Astrocyte of the cerebellum (primary cell): ENCODE measurements around the gene GPBP1.
"Not testable (repeated sequence)": the region's sequence is repeated elsewhere in the genome, so short reads cannot be mapped to it uniquely, and the experiment has no call there.

ENCODE experiments used
- DNase-seq: peaks from one replicate; pipeline ENCODE4 v3.0.0-alpha.2; 2011; ENCODE audit warnings: low read depth
- H3K4me3 ChIP-seq: 2 replicates; pipeline ENCODE4 v1.5.1; 2011; ENCODE audit warnings: mild to moderate bottlenecking, low read depth, low read length, moderate library complexity
- in situ Hi-C: cut with HindIII; loops from 2 replicates; pipeline ENCODE4 v1.10.0; 2017; ENCODE audit warnings: low sequenced_read_pairs
- TF ChIP-seq, protein P1 (sequence below): IDR thresholded peaks from 2 replicates; pipeline ENCODE4 v1.5.1; 2012; ENCODE audit warnings: low read length, low read depth, moderate library complexity, mild to moderate bottlenecking; ENCODE audit errors: missing control alignments

GPBP1 gene

DNA sequence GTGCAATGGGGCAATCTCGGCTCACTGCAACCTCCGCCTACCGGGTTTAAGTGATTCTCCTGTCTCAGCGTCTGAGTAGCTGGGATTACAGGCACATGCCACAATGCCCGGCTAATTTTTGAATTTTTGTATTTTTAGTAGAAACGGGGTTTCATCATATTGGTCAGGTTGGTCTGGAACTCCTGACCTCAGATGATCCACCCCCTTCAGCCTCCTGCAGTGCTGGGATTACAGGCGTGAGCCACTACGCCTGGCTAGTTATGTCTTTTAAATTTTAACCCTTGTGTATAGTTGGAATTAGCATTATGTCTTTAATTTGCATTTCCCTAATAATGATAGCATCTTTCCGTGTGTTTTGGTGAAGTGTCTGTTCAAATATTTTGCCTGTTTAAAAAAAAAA, 11.5 kb downstream of the GPBP1 start:
- H3K4me3 ChIP-seq: no peak overlapping the region
- DNase-seq: no peak
- TF ChIP-seq, protein P1, sequence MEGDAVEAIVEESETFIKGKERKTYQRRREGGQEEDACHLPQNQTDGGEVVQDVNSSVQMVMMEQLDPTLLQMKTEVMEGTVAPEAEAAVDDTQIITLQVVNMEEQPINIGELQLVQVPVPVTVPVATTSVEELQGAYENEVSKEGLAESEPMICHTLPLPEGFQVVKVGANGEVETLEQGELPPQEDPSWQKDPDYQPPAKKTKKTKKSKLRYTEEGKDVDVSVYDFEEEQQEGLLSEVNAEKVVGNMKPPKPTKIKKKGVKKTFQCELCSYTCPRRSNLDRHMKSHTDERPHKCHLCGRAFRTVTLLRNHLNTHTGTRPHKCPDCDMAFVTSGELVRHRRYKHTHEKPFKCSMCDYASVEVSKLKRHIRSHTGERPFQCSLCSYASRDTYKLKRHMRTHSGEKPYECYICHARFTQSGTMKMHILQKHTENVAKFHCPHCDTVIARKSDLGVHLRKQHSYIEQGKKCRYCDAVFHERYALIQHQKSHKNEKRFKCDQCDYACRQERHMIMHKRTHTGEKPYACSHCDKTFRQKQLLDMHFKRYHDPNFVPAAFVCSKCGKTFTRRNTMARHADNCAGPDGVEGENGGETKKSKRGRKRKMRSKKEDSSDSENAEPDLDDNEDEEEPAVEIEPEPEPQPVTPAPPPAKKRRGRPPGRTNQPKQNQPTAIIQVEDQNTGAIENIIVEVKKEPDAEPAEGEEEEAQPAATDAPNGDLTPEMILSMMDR: no peak
- in situ Hi-C loops: no loop called here

DNA sequence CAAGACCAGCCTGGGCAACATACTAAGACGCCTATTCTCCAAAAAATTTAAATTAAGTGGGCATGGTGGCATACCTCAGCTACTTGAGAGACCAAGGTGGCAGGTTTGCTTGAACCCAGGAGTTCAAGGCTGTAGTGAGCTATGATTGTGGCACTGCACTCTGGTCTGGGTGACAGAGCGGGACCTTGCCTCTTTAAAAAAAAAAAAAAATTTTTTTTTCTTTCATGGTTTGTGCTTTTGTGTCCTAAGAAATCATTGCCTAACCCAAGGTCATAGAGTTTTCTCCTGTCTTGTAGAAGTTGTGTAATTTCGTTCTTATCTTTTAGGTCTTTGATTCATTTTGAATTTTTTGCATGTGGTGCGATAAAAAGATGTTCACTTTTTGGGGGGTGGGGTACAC, 12.3 kb downstream of the GPBP1 start:
- TF ChIP-seq, protein P1: no peak
- in situ Hi-C loops: no loop called here
- no peak for DNase-seq
- H3K4me3 ChIP-seq: no peak overlapping the region

DNA sequence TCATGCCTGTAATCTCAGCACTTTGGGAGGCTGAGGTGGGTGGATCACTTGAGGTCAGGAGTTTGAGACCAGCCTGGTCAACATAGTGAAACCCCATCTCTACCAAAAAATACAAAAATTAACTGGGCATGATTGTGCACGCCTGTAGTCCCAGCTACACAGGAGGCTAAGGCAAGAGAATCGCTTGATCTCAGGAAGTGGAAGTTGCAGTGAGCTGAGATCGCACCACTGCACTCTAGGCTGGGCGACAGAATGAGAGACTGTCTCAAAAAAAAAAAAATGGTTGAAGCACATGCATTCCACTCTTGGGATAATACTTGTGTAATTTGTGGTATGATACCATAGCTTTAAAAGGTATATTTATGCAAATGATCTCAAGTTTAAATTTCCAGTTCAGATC, 14.1 kb downstream of the GPBP1 start:
- H3K4me3 ChIP-seq, DNase-seq, in situ Hi-C loops: not testable (repeated sequence)

DNA sequence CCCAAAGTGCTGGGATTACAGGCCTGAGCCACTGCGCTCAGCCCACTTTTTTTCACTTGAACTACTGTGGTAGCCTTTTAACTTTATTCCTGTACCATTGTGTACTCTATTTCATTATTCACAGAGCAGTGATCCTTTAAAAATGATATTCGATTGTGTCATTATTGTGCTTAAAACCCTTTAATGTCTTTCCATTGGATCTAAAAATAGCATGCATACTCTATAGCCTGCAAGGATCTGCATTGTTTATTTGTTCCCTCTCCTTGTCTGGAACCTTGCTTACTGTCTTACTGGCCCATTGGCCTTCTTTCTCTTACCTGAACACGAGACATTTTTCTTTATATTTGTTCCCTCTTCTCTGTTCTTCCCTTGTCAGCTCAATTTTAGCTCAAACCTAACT, 15.7 kb downstream of the GPBP1 start:
- no peak for DNase-seq
- TF ChIP-seq, protein P1: no peak
- no peak overlapping the region for H3K4me3 ChIP-seq
- in situ Hi-C loops: no loop called here

DNA sequence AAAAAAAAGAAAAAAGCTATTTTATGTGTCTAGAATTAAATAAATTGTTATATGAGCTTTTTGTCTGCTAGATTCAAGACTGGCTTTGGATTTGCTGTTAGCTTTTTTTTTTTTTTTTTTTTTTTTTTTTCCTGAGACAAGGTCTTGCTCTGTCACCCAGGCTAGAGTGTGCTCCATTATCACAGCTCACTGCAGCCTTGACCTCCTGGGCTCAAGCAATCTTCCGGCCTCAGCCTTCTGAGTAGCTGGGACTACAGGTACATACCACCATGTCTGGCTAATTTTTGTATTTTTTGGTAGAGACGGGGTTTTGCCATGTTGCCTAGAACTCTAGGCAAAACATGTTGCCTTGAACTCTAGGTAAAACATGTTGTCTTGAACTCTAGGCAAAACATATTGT, 16.7 kb downstream of the GPBP1 start:
- DNase-seq: no peak
- H3K4me3 ChIP-seq: no peak overlapping the region
- in situ Hi-C loops: no loop called here
- TF ChIP-seq, protein P1: no peak

DNA sequence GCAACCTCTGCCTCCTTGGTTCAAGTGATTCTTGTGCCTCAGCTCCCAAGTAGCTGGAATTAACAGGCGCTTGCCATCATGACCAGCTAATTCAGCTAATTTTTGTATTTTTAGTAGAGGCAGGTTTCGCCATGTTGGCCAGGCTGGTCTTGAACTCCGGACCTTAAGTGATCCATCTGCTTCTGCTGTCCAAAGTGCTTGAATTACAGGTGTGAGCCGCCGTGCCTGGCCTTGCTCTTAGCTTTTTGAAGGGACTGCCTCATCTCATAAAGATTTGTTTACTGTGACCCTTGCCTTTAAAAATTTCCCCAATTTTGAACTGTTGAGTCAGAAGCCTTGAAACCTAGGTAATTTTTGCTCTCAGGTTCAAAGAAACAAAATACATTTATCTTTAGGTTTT, 17.3 kb downstream of the GPBP1 start:
- TF ChIP-seq, protein P1: no peak
- DNase-seq: no peak
- in situ Hi-C loops: no loop called here
- no peak overlapping the region for H3K4me3 ChIP-seq

DNA sequence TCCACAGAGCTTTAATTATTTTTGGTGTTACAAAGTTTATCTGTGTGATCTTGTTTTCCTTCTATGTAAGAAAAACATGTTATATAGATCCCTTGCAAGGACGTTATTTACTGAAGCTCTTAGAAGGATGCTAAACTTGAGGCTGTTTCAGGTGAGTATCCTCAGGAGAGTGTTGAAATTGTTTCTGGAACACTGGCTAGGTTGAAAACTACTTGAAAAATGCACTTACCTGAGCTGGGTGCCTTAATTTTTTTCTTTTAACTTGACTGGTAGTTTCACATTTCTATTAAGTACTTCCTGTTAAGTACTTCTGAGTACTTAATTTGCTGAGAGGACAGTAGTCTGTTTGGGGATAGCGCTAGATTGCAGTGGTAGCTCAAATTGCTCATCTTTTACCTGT, 18.1 kb downstream of the GPBP1 start:
- TF ChIP-seq, protein P1: no peak
- no peak overlapping the region for H3K4me3 ChIP-seq
- DNase-seq: no peak
- in situ Hi-C loops: no loop called here

DNA sequence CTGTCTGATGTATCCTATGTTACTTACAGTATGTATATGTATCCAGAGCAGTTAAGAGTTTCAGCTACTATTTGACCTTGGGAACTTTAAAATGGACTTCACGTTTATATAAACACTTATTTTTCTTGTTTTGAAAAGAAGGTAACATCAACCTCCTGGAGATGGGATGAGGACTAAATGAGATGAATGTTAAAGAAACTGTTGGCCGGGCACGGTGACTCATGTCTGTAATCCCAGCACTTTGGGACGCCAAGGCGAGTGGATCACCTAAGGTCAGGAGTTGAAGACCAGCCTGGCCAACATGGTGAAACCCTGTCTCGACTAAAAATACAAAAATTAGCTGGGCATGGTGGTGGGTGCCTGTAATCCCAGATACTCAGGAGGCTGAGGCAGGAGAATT, 19.0 kb downstream of the GPBP1 start:
- in situ Hi-C loops, DNase-seq, H3K4me3 ChIP-seq: not testable (repeated sequence)
